Measurements from ENCODE around the gene AGBL1.
"Not testable (repeated sequence)": the region's sequence is repeated elsewhere in the genome, so short reads cannot be mapped to it uniquely, and the experiment has no call there.

The AGBL1 gene

GRCh38 chr15:86082619-86083380 is 3.1 kb downstream of the AGBL1 start:
- DNase-seq (ENCODE audit: low spot score) = no peak

- no peak for DNase-seq (ENCODE audit: low spot score)
Observed at GRCh38 chr15:86087808-86088207, 8.1 kb downstream of the AGBL1 start.

GRCh38 chr15:86089422-86089821 is 9.8 kb downstream of the AGBL1 start:
- DNase-seq (ENCODE audit: low spot score) = no peak

- no peak for DNase-seq (ENCODE audit: low spot score)
Observed at GRCh38 chr15:86101818-86102217, 22.1 kb downstream of the AGBL1 start.

- DNase-seq (ENCODE audit: low spot score) = no peak
Observed at GRCh38 chr15:86103825-86104224, 24.2 kb downstream of the AGBL1 start.

- DNase-seq (ENCODE audit: low spot score) = no peak
Observed at GRCh38 chr15:86106306-86106705, 26.6 kb downstream of the AGBL1 start.

GRCh38 chr15:86115145-86115801 is 35.6 kb downstream of the AGBL1 start:
- no peak for DNase-seq (ENCODE audit: low spot score)

- no peak for DNase-seq (ENCODE audit: low spot score)
Observed at GRCh38 chr15:86121568-86122225, 42.0 kb downstream of the AGBL1 start.

GRCh38 chr15:86122691-86123391 is 43.2 kb downstream of the AGBL1 start:
- DNase-seq (ENCODE audit: low spot score) = not testable (repeated sequence)

- no peak for DNase-seq (ENCODE audit: low spot score)
Observed at GRCh38 chr15:86125775-86126174, 46.1 kb downstream of the AGBL1 start.

GRCh38 chr15:86127547-86127946 is 47.9 kb downstream of the AGBL1 start:
- DNase-seq (ENCODE audit: low spot score) = no peak

- no peak for DNase-seq (ENCODE audit: low spot score)
Observed at GRCh38 chr15:86135041-86135440, 55.4 kb downstream of the AGBL1 start.

- no peak for DNase-seq (ENCODE audit: low spot score)
Observed at GRCh38 chr15:86136861-86137260, 57.2 kb downstream of the AGBL1 start.

GRCh38 chr15:86138798-86139197 is 59.1 kb downstream of the AGBL1 start:
- DNase-seq (ENCODE audit: low spot score) = no peak

- no peak for DNase-seq (ENCODE audit: low spot score)
Observed at GRCh38 chr15:86139828-86140227, 60.2 kb downstream of the AGBL1 start.

- DNase-seq (ENCODE audit: low spot score) = no peak
Observed at GRCh38 chr15:86154705-86155104, 75.0 kb downstream of the AGBL1 start.

GRCh38 chr15:86155551-86155950 is 75.9 kb downstream of the AGBL1 start:
- DNase-seq (ENCODE audit: low spot score) = no peak

GRCh38 chr15:86157606-86158293 is 78.1 kb downstream of the AGBL1 start:
- no peak for DNase-seq (ENCODE audit: low spot score)

- no peak for DNase-seq (ENCODE audit: low spot score)
Observed at GRCh38 chr15:86159468-86159867, 79.8 kb downstream of the AGBL1 start.

GRCh38 chr15:86161250-86161649 is 81.6 kb downstream of the AGBL1 start:
- no peak for DNase-seq (ENCODE audit: low spot score)

- DNase-seq (ENCODE audit: low spot score) = no peak
Observed at GRCh38 chr15:86162172-86162591, 82.5 kb downstream of the AGBL1 start.

GRCh38 chr15:86162641-86163040 is 83.0 kb downstream of the AGBL1 start:
- DNase-seq (ENCODE audit: low spot score) = no peak

Measured in RKO (cell line).